ENCODE results near the gene GLI1.

DNA sequence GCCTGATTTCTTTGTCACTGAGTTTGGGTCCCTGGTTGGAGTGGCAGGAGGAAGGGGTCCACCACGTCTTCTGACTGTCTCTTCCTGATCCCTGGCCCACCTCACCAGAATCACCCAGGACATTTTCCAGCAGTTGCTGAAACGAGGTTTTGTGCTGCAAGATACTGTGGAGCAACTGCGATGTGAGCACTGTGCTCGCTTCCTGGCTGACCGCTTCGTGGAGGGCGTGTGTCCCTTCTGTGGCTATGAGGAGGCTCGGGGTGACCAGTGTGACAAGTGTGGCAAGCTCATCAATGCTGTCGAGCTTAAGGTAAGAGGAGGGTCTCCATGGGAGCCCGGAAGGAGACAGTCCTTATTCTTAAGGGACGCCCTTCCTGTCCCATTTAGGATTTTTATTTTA, 40.6 kb downstream of the GLI1 start:
- TF ChIP-seq, protein P1, sequence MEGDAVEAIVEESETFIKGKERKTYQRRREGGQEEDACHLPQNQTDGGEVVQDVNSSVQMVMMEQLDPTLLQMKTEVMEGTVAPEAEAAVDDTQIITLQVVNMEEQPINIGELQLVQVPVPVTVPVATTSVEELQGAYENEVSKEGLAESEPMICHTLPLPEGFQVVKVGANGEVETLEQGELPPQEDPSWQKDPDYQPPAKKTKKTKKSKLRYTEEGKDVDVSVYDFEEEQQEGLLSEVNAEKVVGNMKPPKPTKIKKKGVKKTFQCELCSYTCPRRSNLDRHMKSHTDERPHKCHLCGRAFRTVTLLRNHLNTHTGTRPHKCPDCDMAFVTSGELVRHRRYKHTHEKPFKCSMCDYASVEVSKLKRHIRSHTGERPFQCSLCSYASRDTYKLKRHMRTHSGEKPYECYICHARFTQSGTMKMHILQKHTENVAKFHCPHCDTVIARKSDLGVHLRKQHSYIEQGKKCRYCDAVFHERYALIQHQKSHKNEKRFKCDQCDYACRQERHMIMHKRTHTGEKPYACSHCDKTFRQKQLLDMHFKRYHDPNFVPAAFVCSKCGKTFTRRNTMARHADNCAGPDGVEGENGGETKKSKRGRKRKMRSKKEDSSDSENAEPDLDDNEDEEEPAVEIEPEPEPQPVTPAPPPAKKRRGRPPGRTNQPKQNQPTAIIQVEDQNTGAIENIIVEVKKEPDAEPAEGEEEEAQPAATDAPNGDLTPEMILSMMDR (IDR thresholded peaks at IDR 0.05): no peak
- TF ChIP-seq POLR2A (IDR thresholded peaks at IDR 0.05): no peak

All from Peyer's patch (tissue), 4 donors.